ENCODE data around the gene IFI44L.

IFI44L gene

GRCh38 chr1:78619803-78620579, at the start of gene IFI44L:
TSS of gene IFI44L (plus strand) at chr1:78620448. CDS start at chr1:78627916, 7,468 bp downstream.
- peak; percentile 14 for DNase-seq (ENCODE audit: low spot score)
- peak; percentile 81 for FAIRE-seq

DNA sequence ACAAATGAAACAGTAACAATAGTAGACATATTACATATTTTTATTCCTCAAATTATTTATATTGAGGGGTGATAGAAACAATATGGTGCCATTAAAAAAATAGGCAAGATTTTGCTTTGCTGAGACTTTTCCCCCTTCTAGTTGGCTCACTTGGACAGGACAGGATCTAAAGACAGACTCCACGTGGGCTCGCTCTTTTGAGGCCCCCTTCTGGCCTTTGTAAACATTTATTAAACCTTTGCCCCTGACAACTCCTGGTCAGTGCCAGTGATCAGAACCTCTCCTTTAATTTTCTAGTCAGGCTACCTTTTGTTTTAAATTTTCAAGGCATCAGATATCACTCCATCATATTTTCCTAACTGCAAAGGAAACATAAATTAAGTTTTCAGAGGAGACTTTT, 49.7 kb upstream of the IFI44L start:
- DNase-seq (ENCODE audit: low spot score) (no peak), FAIRE-seq (no peak)

GRCh38 chr1:78577257-78578100, 42.8 kb upstream of the IFI44L start:
- DNase-seq (ENCODE audit: low spot score) (no peak), FAIRE-seq (no peak)

DNA sequence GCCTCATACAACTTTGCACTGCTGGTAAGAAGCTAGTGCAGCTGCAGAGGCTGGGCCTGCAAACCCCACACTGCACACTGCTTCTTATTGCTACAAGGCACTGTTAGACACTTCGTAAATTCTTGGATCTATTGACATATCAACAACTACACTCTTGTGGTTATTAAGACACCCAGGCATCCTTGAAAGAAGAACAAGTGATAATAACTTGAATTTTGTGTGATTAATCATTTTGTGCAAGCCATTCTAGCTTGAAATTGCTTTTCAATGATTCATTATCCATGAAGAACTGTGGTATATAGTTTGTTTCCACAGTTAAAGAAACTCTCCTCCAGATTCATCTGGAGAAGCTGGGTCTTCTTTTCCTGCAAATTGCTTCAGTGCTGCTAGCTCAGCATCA, 33.7 kb upstream of the IFI44L start:
- DNase-seq (ENCODE audit: low spot score) (peak; percentile 65), FAIRE-seq (peak; percentile 77)

DNA sequence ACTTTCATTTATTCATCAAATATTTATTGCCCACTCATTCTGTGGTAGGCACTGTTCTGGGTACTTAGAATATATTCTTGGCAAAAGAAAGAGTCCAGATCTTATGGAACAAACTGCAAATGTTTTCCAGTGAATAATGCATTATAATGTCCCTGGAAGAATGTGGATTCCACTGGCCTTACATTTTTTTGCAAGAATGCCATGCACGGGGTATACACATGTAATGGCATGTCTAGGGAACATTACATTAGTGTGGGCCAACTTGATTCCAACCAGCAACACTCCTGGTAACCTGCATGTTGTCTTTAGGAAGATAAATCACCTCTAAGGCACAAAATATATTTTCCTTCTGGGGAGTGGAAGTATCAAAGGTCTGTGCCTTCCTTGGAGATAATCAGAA, 33.0 kb upstream of the IFI44L start:
- no peak for DNase-seq (ENCODE audit: low spot score)
- FAIRE-seq: no peak

GRCh38 chr1:78591971-78592370, 28.3 kb upstream of the IFI44L start:
- DNase-seq (ENCODE audit: low spot score) (no peak), FAIRE-seq (no peak)

- DNase-seq (ENCODE audit: low spot score) (no peak), FAIRE-seq (no peak)
Observed at GRCh38 chr1:78599294-78599693, 21.0 kb upstream of the IFI44L start.

GRCh38 chr1:78601068-78601467, 19.2 kb upstream of the IFI44L start:
- no peak for FAIRE-seq

GRCh38 chr1:78603206-78603605, 17.0 kb upstream of the IFI44L start:
- no peak for FAIRE-seq
- DNase-seq (ENCODE audit: low spot score): no peak

More at GRCh38 chr1:78601068-78601467, 19.2 kb upstream of the IFI44L start:
- no peak for DNase-seq (ENCODE audit: low spot score)

DNA sequence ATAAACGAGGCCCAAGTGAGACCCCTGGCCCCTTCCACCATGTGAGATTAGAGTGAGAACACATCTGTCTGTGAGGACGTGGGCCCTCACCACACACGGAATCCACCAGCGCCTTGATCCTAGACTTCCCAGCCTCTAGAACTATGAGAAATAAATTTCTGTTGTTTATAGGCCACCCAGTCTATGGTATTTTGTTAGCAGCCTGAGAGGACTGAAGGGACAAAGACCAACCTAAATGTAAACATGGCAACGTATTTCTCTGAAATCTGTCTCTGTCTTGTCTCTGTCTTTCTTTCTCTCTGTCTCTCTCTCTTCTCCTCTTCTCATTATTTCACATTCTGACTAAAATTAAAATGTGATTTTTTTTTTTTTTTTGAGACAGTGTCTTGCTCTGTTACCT, 15.6 kb upstream of the IFI44L start:
- FAIRE-seq (no peak), DNase-seq (ENCODE audit: low spot score) (no peak)

GRCh38 chr1:78606274-78606673, 14.0 kb upstream of the IFI44L start:
- DNase-seq (ENCODE audit: low spot score) (no peak), FAIRE-seq (no peak)

DNA sequence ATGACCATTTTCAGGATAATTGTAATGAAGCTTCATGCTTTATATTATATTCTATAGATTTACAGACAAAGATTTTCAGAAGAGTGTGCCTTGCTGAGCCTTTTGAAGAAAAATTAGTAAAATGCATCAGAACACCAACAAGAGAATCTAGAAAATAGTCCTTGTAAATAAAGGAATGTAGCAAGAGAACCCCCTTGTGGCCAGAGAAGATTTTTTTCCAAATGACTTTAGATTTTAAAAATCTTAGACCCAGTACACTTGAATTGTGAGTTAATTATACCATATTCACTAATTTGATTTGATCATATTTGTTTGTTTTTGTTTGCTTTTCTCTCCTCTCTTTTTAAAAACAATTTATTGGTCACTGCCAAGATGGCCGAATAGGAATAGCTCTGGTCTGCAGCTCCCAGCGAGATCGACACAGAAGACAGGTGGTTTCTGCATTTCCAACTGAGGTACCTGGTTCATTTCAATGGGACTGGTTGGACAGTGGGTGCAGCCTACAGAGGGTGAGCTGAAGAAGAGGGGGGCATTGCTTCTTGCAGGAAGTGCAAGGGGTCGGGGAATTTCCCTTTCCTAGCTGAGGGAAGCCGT, 12.8 kb upstream of the IFI44L start:
- DNase-seq (ENCODE audit: low spot score) (peak; percentile 36), FAIRE-seq (peak; percentile 77)

DNA sequence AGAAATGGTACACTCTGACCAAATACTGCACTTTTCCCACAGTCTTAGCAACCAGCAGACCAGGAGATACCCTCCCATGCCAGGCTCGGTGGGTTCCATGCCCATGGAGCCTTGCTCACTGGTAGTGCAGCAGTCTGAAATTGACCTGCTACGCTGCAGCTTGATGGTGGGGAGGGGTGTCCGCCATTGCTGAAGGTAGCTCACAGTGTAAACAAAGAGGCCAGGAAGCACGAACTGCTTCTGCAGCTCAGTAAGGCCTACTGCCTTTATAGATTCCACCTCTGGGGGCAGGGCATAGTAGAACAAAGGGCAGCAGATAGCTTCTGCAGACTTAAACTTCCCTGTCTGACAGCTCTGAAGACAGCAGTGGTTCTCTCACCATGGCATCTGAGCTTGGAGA, 12.3 kb upstream of the IFI44L start:
- FAIRE-seq: no peak
- no peak for DNase-seq (ENCODE audit: low spot score)

DNA sequence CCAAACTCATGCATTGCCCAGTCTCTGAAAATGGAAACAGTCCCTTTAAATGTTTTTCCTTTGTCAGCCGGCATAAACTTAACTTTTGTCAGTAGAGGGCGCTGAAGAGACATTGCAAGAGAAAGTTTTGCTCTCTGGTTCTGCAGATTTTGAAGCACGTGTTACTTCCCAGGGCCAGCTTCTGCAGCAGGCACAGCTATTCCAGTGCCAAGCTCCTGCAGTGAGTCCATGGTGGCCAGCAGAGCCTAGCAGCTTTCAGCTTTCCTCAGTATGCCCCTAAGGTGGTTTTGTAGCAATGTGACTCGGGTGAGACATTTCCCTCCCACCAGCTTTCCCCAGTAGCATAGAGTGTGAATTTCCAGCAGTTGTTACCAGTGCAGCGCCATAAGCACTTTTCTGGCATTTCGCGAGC, 2.6 kb upstream of the IFI44L start:
- DNase-seq (ENCODE audit: low spot score) (peak; percentile 66), FAIRE-seq (peak; percentile 81)

DNA sequence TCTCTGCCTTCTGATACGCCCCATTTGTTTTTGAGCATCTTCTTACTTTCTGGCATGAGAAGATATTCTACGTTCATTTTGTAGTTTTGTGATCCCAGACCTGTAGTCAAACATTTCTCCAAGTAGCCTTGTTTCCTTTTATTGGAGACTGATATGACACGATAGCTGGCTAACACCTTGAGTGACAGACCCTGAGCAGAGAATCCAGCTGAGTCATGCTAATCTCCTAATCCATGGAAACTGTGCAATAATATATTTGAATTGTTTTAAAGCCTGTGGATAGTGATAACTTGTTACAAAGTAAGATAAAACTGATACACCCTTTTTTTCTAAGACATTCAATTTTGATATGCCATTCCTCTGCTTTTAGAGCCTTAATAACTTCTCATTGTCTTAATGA, 1.2 kb upstream of the IFI44L start:
- FAIRE-seq: no peak
- no peak for DNase-seq (ENCODE audit: low spot score)

- FAIRE-seq: no peak
- no peak for DNase-seq (ENCODE audit: low spot score)
Observed at GRCh38 chr1:78619446-78619802, 824 bp upstream of the IFI44L start.

DNA sequence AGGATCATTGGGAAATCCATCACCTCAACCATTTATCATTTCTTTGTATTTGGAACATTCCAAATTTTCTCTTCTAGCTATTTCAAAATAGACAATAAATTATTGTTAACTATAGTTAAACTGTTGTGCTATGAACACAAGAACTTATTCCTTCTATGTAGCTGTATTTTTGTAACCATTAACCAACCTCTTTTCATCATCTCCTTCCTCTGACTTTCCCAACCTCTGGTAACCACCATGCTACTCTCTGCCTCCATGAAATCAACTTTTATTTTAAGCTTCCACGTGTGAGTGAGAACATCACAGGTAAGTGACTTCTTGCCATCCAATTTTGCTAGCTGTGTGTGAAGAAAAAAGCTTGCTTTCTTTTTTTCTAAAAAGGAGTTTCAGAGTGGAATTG, 418 bp downstream of the IFI44L start:
- DNase-seq (ENCODE audit: low spot score) (no peak), FAIRE-seq (peak; percentile 64)

DNA sequence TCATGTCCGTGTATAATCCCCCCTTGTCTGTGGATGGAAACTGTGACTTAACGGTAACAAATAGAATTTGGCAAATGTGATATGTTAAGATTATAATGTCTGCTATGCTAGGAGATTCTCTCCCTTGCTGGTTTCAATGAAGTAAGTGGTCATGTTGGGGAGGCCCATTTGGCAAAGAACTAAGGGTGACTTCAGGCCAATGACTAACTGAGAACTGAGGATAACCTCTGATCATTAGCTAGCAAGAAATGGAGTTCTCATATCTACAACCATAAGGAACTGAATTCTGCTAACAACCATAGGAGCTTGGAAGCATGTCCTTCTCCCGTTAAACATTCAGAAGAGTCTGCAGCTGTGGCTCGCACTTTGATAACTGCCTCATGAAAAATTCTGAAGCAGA, 2.3 kb downstream of the IFI44L start:
- DNase-seq (ENCODE audit: low spot score) (no peak), FAIRE-seq (no peak)

- DNase-seq (ENCODE audit: low spot score) (no peak), FAIRE-seq (no peak)
Observed at GRCh38 chr1:78624035-78624434, 3.8 kb downstream of the IFI44L start.

DNA sequence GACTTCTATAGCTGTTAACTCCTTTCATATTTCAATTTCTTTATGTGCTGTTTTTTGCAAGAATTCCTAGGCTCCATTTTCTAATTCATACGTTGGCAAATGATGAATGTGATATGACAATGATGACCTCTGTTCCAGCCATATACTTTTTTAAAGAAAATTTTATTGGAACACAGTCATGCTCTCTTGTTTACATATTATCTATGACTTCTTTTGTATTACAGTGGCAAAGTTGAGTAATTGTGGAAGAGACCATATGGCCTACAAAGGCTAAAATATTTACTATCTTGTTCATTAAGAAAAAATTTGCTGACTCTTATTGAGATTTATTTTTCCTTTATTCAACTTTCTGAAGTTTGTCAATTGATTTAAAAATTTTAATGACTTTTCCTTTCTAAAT, 7.1 kb downstream of the IFI44L start:
- no peak for FAIRE-seq

GRCh38 chr1:78630600-78630999, 10.4 kb downstream of the IFI44L start:
- no peak for FAIRE-seq
- no peak for DNase-seq (ENCODE audit: low spot score)

More for the DNA sequence above, 7.1 kb downstream of the IFI44L start:
- DNase-seq (ENCODE audit: low spot score): no peak

DNA sequence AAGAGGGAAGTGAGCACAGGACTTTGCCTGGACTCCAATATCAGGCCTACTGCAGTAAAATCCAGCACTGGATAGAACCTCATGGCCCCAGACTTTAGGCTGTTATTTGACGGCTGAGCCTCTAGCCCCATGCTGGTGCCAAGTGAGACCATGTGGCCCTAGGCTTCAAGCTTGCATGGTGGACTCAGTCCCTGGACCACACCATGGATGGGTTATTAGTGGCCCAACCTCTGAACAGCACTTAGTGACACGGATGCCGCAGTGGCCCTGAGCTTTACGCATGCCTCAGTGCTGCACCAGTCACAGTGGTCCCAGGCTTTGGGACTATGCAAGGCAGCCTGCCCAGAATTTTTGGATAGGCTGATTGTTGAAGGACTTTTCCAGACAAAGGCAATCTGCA, 13.0 kb downstream of the IFI44L start:
- FAIRE-seq (no peak), DNase-seq (ENCODE audit: low spot score) (no peak)
